Esophagus squamous epithelium (tissue), 4 donors: Measurements from ENCODE around the gene CELF1.

ENCODE experiments used
- CTCF ChIP-seq, 6 experiments: fragments of 450-650 bp in 4 of 6; fragments of 200-600 bp in 2 of 6; sonication (generic) in 2 of 6; IDR thresholded peaks; one replicate each; pipeline ENCODE4 v1.5.1; 2016 to 2019; ENCODE audit warnings: antibody characterized with exemption in 6 of 6, mild to moderate bottlenecking in 4 of 6, moderate library complexity in 4 of 6
- POLR2A ChIP-seq, 4 donors: fragments of 450-650 bp; IDR thresholded peaks; one replicate each; pipeline ENCODE4 v1.6.1; 2017; ENCODE audit warnings: antibody characterized with exemption in 4 of 4, mild to moderate bottlenecking in 4 of 4, moderate library complexity in 3 of 4

- TF ChIP-seq CTCF (IDR thresholded peaks at IDR 0.05): no peak
- TF ChIP-seq POLR2A (IDR thresholded peaks at IDR 0.05): no peak
Measured at GRCh38 chr11:47464483-47464882, 88.4 kb downstream of the CELF1 start.
